WI38 (cell line): ENCODE measurements around the gene HOXB2.

Experiments used
- H3K4me3 ChIP-seq: 2 replicates; pipeline ENCODE4 v1.5.1; 2011; ENCODE audit warnings: low read depth, mild to moderate bottlenecking, control low read depth, low read length
- TF ChIP-seq, protein P1 (sequence below): IDR thresholded peaks from 2 replicates; pipeline ENCODE4 v1.5.1; 2012; ENCODE audit warnings: low read depth, mild to moderate bottlenecking, control low read depth, low read length

Gene HOXB2

DNA sequence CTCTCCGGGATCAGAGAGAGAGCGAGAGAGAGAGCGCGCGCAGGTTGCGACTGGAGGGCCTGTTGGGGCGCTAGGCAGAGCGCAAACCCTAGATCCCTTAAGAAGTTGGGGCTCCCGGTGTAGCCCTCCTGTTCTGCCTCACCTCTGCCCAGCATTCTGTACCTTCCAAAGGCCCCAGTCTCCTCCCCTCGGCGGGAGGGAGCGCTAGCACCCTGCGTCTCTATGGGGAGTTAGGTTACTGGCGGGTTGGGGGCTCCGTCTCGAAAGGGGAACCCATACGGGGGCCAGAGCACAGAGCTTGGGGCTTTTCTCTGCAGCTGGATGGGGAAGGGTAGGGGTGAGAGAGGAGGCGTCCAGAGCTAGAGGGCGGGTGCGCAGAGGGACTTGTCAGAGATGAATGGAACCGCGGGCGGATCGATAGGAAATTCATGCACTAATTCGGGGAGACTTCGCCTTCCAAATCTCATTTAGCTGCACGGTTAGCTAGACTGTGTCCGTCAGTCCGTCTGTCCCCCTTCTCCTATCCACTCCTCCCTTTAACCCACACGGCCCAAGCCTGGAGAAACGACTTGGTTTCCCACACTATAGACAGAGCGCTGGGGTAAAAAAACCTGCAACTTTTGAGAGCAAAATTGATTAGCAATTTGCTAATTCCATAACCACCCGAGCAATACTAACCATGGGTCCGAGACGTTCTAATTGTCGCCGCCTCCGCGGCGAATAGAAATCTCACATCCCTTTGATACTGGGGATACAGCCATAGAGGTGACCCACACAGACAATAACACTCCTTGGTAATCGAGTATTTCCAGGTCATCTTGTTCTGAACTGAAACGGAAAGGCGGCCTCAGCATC is 33.9 kb upstream of the HOXB2 start:
- H3K4me3 ChIP-seq, result peak overlapping the region; percentile 79
- TF ChIP-seq, protein P1, sequence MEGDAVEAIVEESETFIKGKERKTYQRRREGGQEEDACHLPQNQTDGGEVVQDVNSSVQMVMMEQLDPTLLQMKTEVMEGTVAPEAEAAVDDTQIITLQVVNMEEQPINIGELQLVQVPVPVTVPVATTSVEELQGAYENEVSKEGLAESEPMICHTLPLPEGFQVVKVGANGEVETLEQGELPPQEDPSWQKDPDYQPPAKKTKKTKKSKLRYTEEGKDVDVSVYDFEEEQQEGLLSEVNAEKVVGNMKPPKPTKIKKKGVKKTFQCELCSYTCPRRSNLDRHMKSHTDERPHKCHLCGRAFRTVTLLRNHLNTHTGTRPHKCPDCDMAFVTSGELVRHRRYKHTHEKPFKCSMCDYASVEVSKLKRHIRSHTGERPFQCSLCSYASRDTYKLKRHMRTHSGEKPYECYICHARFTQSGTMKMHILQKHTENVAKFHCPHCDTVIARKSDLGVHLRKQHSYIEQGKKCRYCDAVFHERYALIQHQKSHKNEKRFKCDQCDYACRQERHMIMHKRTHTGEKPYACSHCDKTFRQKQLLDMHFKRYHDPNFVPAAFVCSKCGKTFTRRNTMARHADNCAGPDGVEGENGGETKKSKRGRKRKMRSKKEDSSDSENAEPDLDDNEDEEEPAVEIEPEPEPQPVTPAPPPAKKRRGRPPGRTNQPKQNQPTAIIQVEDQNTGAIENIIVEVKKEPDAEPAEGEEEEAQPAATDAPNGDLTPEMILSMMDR, result no peak

DNA sequence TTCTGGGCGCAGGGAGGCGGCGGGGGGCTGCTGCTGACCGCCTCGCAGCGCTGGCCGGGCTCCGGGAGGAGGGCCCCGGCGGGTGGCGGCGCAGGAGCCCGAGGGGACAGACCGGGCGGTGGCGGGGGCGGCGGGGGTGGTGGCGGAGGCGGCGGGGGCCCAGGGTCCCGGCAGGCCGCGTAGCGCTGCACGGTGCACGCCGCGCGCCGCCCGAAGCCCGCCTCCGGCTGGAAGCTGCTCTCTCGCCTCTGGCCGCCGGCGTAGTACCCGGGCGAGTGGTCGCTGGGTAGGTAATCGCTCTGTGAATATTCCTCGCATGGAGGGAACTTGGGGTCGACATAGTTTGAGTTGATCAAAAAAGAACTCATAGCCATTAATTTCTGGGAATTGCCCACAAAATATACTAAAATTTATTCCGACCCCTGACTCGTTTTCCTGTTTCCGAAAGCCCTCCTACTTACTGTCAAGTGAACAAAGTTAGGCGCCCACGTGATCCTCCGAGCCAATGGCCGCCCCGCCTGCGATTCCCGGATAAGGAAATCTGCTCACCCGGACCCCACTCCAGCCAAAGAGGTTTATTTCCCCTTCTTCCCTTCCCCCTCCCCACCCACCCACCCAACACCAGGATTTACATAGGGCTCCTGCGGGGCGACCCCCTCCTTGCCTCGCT is 33.2 kb upstream of the HOXB2 start, which contains the start of gene HOXB4:
Gene HOXB4 (minus strand): TSS at position 405 of the 670 bp plus-strand sequence. CDS start 31 bp downstream, at position 374.
- peak within 1 kb of the TSS; percentile 79 for H3K4me3 ChIP-seq
- TF ChIP-seq, protein P1, result no peak

DNA sequence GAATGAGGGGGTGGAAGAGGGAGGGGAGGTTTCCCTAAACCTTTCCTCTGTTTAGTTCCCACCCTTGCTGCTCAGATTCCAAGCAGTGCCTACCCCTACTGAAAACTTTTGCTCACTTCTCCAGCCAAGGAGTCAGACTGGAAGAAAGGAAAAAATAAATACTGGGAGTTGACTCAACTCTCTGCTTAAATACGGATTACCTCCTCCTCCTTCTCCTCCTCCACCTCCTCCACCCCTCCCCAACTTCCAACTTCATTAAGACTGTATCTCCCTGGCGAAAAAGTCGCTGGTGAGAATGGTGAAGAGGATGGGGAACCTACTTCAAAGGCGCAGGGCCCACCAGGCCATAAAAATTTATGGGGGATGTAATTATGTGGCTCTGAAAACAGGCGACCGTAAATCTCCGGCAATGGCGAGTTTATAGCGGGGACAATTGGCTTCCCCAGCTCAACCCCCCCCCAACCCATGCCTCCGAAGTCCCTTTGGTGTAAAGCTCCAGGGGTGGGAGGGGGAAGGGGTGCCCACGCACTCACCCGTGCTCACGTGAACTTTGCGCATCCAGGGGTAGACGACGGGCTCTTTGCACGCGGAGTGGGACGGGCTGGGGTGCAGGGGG is 32.5 kb upstream of the HOXB2 start:
- TF ChIP-seq, protein P1, result no peak
- H3K4me3 ChIP-seq, result peak overlapping the region; percentile 79

DNA sequence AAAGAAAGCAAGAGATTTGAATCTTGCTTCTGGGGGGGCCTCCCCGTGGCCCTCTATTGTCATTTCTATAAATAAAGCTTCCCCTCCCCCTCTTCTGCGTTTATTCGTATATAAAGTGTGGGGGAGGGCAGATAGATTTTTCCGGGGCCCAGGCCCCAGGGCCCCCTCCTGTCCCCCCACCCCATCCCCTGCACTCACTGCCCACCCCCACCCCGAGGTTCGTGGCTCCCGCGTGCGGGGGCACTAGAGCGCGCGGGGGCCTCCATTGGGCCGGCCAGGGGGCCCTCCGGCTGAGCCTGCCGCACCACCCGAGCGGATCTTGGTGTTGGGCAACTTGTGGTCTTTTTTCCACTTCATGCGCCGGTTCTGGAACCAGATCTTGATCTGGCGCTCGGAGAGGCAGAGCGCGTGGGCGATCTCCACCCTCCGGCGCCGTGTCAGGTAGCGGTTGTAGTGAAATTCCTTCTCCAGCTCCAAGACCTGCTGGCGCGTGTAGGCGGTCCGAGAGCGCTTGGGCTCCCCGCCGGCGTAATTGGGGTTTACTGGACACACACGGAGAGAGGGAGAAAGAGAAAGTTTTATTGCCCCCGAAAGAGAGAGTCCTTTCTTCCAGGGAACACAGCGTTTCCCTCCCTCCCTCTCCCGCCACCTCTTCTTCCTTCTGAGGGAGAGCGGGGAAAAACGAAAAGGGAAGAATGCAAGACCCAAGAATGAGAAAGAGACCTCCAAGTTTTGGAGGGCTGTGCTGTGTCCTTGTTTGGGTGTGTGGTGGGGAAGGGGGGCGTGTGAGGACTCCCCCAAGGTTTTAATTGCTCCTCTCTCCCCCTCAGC is 31.8 kb upstream of the HOXB2 start:
- TF ChIP-seq, protein P1, result no peak
- peak overlapping the region; percentile 79 for H3K4me3 ChIP-seq

DNA sequence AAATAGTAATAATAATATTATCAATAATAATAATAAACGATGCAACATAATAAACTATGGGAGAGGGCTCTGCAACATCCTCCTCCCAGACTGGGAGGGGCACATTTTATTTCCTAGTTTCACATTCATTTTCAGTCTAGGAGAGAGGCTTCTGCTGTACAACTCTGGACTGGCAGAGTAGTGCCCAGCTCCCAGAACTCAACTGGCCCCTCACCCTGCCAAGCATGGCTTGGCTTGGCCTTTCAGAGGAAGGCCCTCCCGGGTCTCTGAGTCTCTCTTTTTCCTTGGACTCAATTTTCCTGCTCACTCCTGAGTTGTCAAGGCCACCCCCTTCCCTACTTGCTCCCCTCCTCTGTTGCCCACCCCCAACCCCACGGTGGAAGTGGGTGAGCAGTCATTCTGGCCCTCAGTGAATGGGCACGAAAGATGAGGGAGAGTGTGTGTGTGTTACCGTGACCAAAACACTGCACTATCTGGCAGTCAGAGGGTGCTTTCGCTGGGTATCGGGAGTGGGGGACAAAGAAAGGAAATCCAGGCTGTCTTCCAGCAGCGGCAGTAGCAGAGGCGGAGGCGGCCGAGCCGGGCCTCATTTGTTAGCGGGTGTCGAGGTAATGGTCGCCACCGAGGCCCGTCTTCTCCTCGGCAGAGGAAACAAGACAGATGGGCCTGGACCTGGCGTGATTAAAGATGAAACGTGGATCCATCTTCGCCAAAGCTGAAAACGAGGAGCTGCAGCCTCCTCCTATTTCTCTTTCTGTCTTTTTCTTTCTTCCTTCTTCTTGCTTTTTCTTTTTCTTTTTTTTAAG is 31.0 kb upstream of the HOXB2 start:
- TF ChIP-seq, protein P1, result no peak
- peak overlapping the region; percentile 79 for H3K4me3 ChIP-seq

DNA sequence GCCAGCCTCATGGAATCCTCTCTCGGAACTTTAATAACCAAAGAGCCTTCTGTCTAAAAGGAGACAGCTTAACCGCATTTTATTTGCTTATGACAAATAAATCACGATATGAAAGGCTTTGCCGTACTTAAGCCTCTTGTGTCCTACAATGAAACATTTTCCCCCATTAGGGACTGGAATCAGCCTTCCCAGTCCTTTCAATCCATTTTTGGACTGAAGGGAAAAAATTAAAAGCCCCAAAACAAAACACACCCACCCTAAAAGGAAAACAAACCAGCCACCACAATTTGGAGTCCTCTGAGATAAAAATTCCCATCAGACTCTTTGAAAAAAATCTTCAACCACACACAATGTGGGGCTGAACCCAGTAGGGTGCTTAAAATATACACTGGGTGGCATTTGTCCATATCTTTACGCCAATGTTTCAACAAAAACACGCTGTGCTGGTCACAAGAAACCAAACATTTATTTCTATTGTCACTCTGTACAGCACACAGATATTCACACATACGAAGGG is 30.2 kb upstream of the HOXB2 start:
- TF ChIP-seq, protein P1, result no peak

More for the DNA sequence above, 30.2 kb upstream of the HOXB2 start:
- H3K4me3 ChIP-seq, result peak overlapping the region; percentile 79
